Measurements from ENCODE around the gene TIPARP.
A peak's percentile ranks its signal among the peaks of the same experiment; 100 is the strongest.

The TIPARP gene

GRCh38 chr3:156659260-156659659, 15.1 kb upstream of the TIPARP start:
- Histone ChIP-seq H3K36me3 (ENCODE audit: insufficient read depth, low read length) (no peaks in the 10 kb centered on the region), H3K9me3 (ENCODE audit: control insufficient read depth, insufficient read depth, low read length) (no peaks in the 10 kb centered on the region), H3K4me1 (ENCODE audit: insufficient read depth, low read length) (no peaks in the 10 kb centered on the region), H3K9ac (ENCODE audit: low read depth, low read length) (no peak overlapping the region)

- Histone ChIP-seq H3K4me1 (ENCODE audit: insufficient read depth, low read length) (no peaks in the 10 kb centered on the region; the same call in 1 of the 2 replicates), H3K9me3 (ENCODE audit: control insufficient read depth, insufficient read depth, low read length) (no peaks in the 10 kb centered on the region), H3K36me3 (ENCODE audit: insufficient read depth, low read length) (no peaks in the 10 kb centered on the region), H3K9ac (ENCODE audit: low read depth, low read length) (no peak overlapping the region)
These were observed 13.2 kb upstream of the TIPARP start for GRCh38 chr3:156661155-156661554.

- Histone ChIP-seq H3K4me1 (ENCODE audit: insufficient read depth, low read length) (peaks cover 9% of the 10 kb centered on the region), H3K36me3 (ENCODE audit: insufficient read depth, low read length) (no peaks in the 10 kb centered on the region), H3K9me3 (ENCODE audit: control insufficient read depth, insufficient read depth, low read length) (no peaks in the 10 kb centered on the region), H3K9ac (ENCODE audit: low read depth, low read length) (no peak overlapping the region)
These were observed 10.2 kb upstream of the TIPARP start for GRCh38 chr3:156664011-156664830.

- Histone ChIP-seq H3K4me1 (ENCODE audit: insufficient read depth, low read length) (peaks cover 9% of the 10 kb centered on the region), H3K36me3 (ENCODE audit: insufficient read depth, low read length) (no peaks in the 10 kb centered on the region), H3K9ac (ENCODE audit: low read depth, low read length) (no peak overlapping the region), H3K9me3 (ENCODE audit: control insufficient read depth, insufficient read depth, low read length) (no peaks in the 10 kb centered on the region)
These were observed 9.6 kb upstream of the TIPARP start for GRCh38 chr3:156664831-156665178.

GRCh38 chr3:156665291-156665690, 9.1 kb upstream of the TIPARP start:
- Histone ChIP-seq H3K4me1 (ENCODE audit: insufficient read depth, low read length) (peaks cover 9% of the 10 kb centered on the region), H3K9ac (ENCODE audit: low read depth, low read length) (no peak overlapping the region), H3K36me3 (ENCODE audit: insufficient read depth, low read length) (no peaks in the 10 kb centered on the region), H3K9me3 (ENCODE audit: control insufficient read depth, insufficient read depth, low read length) (no peaks in the 10 kb centered on the region)

GRCh38 chr3:156666073-156666472, 8.3 kb upstream of the TIPARP start:
- Histone ChIP-seq H3K36me3 (ENCODE audit: insufficient read depth, low read length) (no peaks in the 10 kb centered on the region), H3K9ac (ENCODE audit: low read depth, low read length) (no peak overlapping the region), H3K4me1 (ENCODE audit: insufficient read depth, low read length) (peaks cover 9% of the 10 kb centered on the region), H3K9me3 (ENCODE audit: control insufficient read depth, insufficient read depth, low read length) (no peaks in the 10 kb centered on the region)

- Histone ChIP-seq H3K4me1 (ENCODE audit: insufficient read depth, low read length) (peaks cover 9% of the 10 kb centered on the region), H3K9me3 (ENCODE audit: control insufficient read depth, insufficient read depth, low read length) (no peaks in the 10 kb centered on the region), H3K9ac (ENCODE audit: low read depth, low read length) (no peak overlapping the region)
These were observed 6.2 kb upstream of the TIPARP start for GRCh38 chr3:156668073-156668763.

GRCh38 chr3:156670077-156670476, 4.3 kb upstream of the TIPARP start:
- peaks cover 9% of the 10 kb centered on the region for H3K4me1 ChIP-seq (ENCODE audit: insufficient read depth, low read length)
- H3K36me3 ChIP-seq (ENCODE audit: insufficient read depth, low read length), result no peaks in the 10 kb centered on the region
- no peak overlapping the region for H3K9ac ChIP-seq (ENCODE audit: low read depth, low read length)
- no peaks in the 10 kb centered on the region for H3K9me3 ChIP-seq (ENCODE audit: control insufficient read depth, insufficient read depth, low read length)

More at GRCh38 chr3:156668073-156668763, 6.2 kb upstream of the TIPARP start:
- H3K36me3 ChIP-seq (ENCODE audit: insufficient read depth, low read length), result no peaks in the 10 kb centered on the region

GRCh38 chr3:156670652-156671051, 3.7 kb upstream of the TIPARP start:
- Histone ChIP-seq H3K9ac (ENCODE audit: low read depth, low read length) (no peak overlapping the region), H3K4me1 (ENCODE audit: insufficient read depth, low read length) (peaks cover 9% of the 10 kb centered on the region), H3K9me3 (ENCODE audit: control insufficient read depth, insufficient read depth, low read length) (no peaks in the 10 kb centered on the region), H3K36me3 (ENCODE audit: insufficient read depth, low read length) (no peaks in the 10 kb centered on the region)

- Histone ChIP-seq H3K9me3 (ENCODE audit: control insufficient read depth, insufficient read depth, low read length) (no peaks in the 10 kb centered on the region), H3K36me3 (ENCODE audit: insufficient read depth, low read length) (peaks cover 5% of the 10 kb centered on the region; the same call in 1 of the 2 replicates), H3K4me1 (ENCODE audit: insufficient read depth, low read length) (no peaks in the 10 kb centered on the region; the same call in 1 of the 2 replicates), H3K9ac (ENCODE audit: low read depth, low read length) (peak overlapping the region; percentile 55; the same call in 1 of the 2 replicates)
These were observed 701 bp upstream of the TIPARP start for GRCh38 chr3:156673732-156674045.

GRCh38 chr3:156674911-156675829, 780 bp downstream of the TIPARP start:
- no peaks in the 10 kb centered on the region for H3K4me1 ChIP-seq (ENCODE audit: insufficient read depth, low read length)

GRCh38 chr3:156675830-156676767, 1.7 kb downstream of the TIPARP start:
- Histone ChIP-seq H3K4me1 (ENCODE audit: insufficient read depth, low read length) (no peaks in the 10 kb centered on the region), H3K36me3 (ENCODE audit: insufficient read depth, low read length) (peaks cover 5% of the 10 kb centered on the region; the same call in 1 of the 2 replicates), H3K9ac (ENCODE audit: low read depth, low read length) (peak overlapping the region; percentile 55), H3K9me3 (ENCODE audit: control insufficient read depth, insufficient read depth, low read length) (no peaks in the 10 kb centered on the region)

More at GRCh38 chr3:156674911-156675829, 780 bp downstream of the TIPARP start:
- H3K36me3 ChIP-seq (ENCODE audit: insufficient read depth, low read length), result peaks cover 5% of the 10 kb centered on the region; the same call in 1 of the 2 replicates
- H3K9ac ChIP-seq (ENCODE audit: low read depth, low read length), result peak overlapping the region; percentile 55
- H3K9me3 ChIP-seq (ENCODE audit: control insufficient read depth, insufficient read depth, low read length), result no peaks in the 10 kb centered on the region

- Histone ChIP-seq H3K4me1 (ENCODE audit: insufficient read depth, low read length) (no peaks in the 10 kb centered on the region), H3K9me3 (ENCODE audit: control insufficient read depth, insufficient read depth, low read length) (no peaks in the 10 kb centered on the region), H3K9ac (ENCODE audit: low read depth, low read length) (no peak overlapping the region; the same call in 1 of the 2 replicates), H3K36me3 (ENCODE audit: insufficient read depth, low read length) (peaks cover 5% of the 10 kb centered on the region; the same call in 1 of the 2 replicates)
These were observed 2.5 kb downstream of the TIPARP start for GRCh38 chr3:156676768-156677479.
